B cell (primary cell): Measurements from ENCODE around the gene ZBTB11. TPM values are rescaled to one million over a fixed set of nuclear protein-coding genes. Genes with fewer than 3 reads are reported as not detected.

Source experiments
- ATAC-seq: fragments of 200-7000 bp; cut with Tn5 transposase; one replicate; pipeline ENCODE4 v1.10.0; 2021; ENCODE audit warnings: low read depth, mild to moderate bottlenecking, moderate number of reproducible peaks, moderate library complexity
- CTCF ChIA-PET: fragments of 350-600 bp; sonication (Branson Sonifier 250); formaldehyde crosslinking; loops from one replicate; lab custom pipeline; 2021; ENCODE audit warnings: antibody characterized with exemption, inconsistent platforms; lab: Charles Lee
- POLR2A ChIA-PET: fragments of 350-600 bp; sonication (Branson Sonifier 250); formaldehyde crosslinking; loops from one replicate; lab custom pipeline; 2021; ENCODE audit warnings: antibody characterized with exemption; lab: Charles Lee
- DNase-seq: peaks from one replicate; pipeline ENCODE4 v3.0.0; 2013
- H2AFZ ChIP-seq: 2 replicates; pipeline ENCODE4 v1.6.1; 2012; ENCODE audit warnings: mild to moderate bottlenecking, low read depth, low read length; ENCODE audit not compliant: insufficient read depth, poor library complexity, severe bottlenecking
- H3K27ac ChIP-seq, 2 donors: 1 replicate in 1 of 2; 2 replicates in 1 of 2; pipeline ENCODE4 v1.5.1; 2012 to 2013; ENCODE audit warnings: low read length in 2 of 2, mild to moderate bottlenecking in 2 of 2, moderate library complexity in 1 of 2
- H3K27me3 ChIP-seq, 4 experiments: fragments of 200-600 bp in 1 of 4; sonication (generic) in 1 of 4; replicated peaks in 1 of 4; 1 replicate in 2 of 4; 2 replicates in 2 of 4; pipeline versions ENCODE4 v1.6.1 to v1.7.0; 2013 to 2016; ENCODE audit warnings: low read length in 3 of 4, mild to moderate bottlenecking in 2 of 4, mixed read lengths in 1 of 4, moderate library complexity in 1 of 4; ENCODE audit not compliant: insufficient read depth in 4 of 4, control insufficient read depth in 3 of 4; ENCODE audit errors: control extremely low read depth in 1 of 4
- H3K36me3 ChIP-seq, 2 experiments: replicated peaks in 1 of 2; 1 replicate in 1 of 2; 2 replicates in 1 of 2; pipeline versions ENCODE4 v1.6.1 to v1.7.1; 2013; ENCODE audit warnings: low read length in 1 of 2; ENCODE audit not compliant: insufficient read depth in 2 of 2, control insufficient read depth in 1 of 2; ENCODE audit errors: control extremely low read depth in 1 of 2, extremely low read depth in 1 of 2
- H3K4me1 ChIP-seq, 2 donors: fragments of 200-600 bp in 1 of 2; sonication (generic) in 1 of 2; 1 replicate in 1 of 2; 2 replicates in 1 of 2; pipeline versions ENCODE4 v1.5.1 to v1.6.1; 2013 to 2017; ENCODE audit warnings: low read length in 2 of 2; ENCODE audit not compliant: control insufficient read depth in 2 of 2, insufficient read depth in 2 of 2
- H3K4me2 ChIP-seq: replicated peaks from 2 replicates; pipeline ENCODE3; 2012; ENCODE audit warnings: mild to moderate bottlenecking, low read depth, low read length; ENCODE audit not compliant: poor library complexity, severe bottlenecking
- H3K4me3 ChIP-seq, 5 experiments: fragments of 200-600 bp in 1 of 5; sonication (generic) in 1 of 5; 1 replicate in 3 of 5; 2 replicates in 2 of 5; pipeline versions ENCODE4 v1.5.1 to v1.7.0; 2011 to 2016; ENCODE audit warnings: low read length in 4 of 5, mild to moderate bottlenecking in 4 of 5, low read depth in 2 of 5, control low read depth in 1 of 5, moderate library complexity in 1 of 5; ENCODE audit not compliant: insufficient read depth in 1 of 5; ENCODE audit errors: control extremely low read depth in 1 of 5, extremely low read depth in 1 of 5
- H3K79me2 ChIP-seq: fragments of 200-600 bp; sonication (generic); one replicate; pipeline ENCODE4 v1.6.0; 2016; ENCODE audit warnings: low read length; ENCODE audit not compliant: control insufficient read depth, insufficient read depth
- H3K9ac ChIP-seq: fragments of 200-600 bp; sonication (generic); 2 replicates; pipeline ENCODE4 v1.6.1; 2017; ENCODE audit warnings: mild to moderate bottlenecking, low read length, moderate library complexity
- H3K9me3 ChIP-seq, 3 donors: one replicate each; pipeline versions ENCODE4 v1.6.1 to v1.7.1; 2013; ENCODE audit warnings: low read length in 2 of 3; ENCODE audit not compliant: control insufficient read depth in 2 of 3, insufficient read depth in 1 of 3; ENCODE audit errors: control extremely low read depth in 1 of 3
- H4K20me1 ChIP-seq: 2 replicates; pipeline ENCODE4 v1.6.0; 2012; ENCODE audit warnings: mild to moderate bottlenecking, low read length; ENCODE audit not compliant: insufficient read depth, control insufficient read depth, poor library complexity, severe bottlenecking
- H3K27ac Mint-ChIP-seq: one replicate; pipeline ENCODE4 v1.8.0; 2021; ENCODE audit warnings: mixed read lengths
- H3K27me3 Mint-ChIP-seq: one replicate; pipeline ENCODE4 v1.8.0; 2021; ENCODE audit warnings: mixed read lengths
- H3K4me1 Mint-ChIP-seq: one replicate; pipeline ENCODE4 v1.8.0; 2021; ENCODE audit warnings: mixed read lengths
- H3K4me3 Mint-ChIP-seq: one replicate; pipeline ENCODE4 v1.8.0; 2021; ENCODE audit warnings: mixed read lengths
- H3K9me3 Mint-ChIP-seq: one replicate; pipeline ENCODE4 v1.8.0; 2022; ENCODE audit warnings: mixed read lengths; ENCODE audit not compliant: insufficient read depth
- EZH2 ChIP-seq: IDR thresholded peaks from 2 replicates; pipeline ENCODE4 v1.6.1; 2012; ENCODE audit warnings: borderline replicate concordance, low read depth, mild to moderate bottlenecking, moderate library complexity, low read length; ENCODE audit not compliant: insufficient read depth, poor library complexity, severe bottlenecking
- WGBS: methylation state at CpG from one replicate; pipeline ENCODE4 v1.1.5; 2013; ENCODE audit warnings: missing lambda C conversion rate; ENCODE audit not compliant: insufficient coverage; 5-methylcytosine and 5-hydroxymethylcytosine counted together
- intact Hi-C: fragments of 100-400 bp; cut with micrococcal nuclease; formaldehyde crosslinking; loops from one replicate; pipeline ENCODE4 v1.10.0; 2022
- polyA plus RNA-seq: library from polyadenylated mRNA; depleted of rRNA; stranded (reverse); fragments of >200 nt; gene quantifications from 2 replicates; pipeline ENCODE4 v1.2.3, GENCODE V29; 2012
- total RNA-seq, 2 donors: library from RNA; stranded (reverse); fragments of 120-200 nt in 1 of 2; gene quantifications; 1 replicate in 1 of 2; 2 replicates in 1 of 2; pipeline versions ENCODE4 v1.2.3 to v1.2.4, GENCODE V29; 2013 to 2022
- TF ChIP-seq, protein P1 (sequence below): fragments of 200-600 bp; IDR thresholded peaks from one replicate; pipeline ENCODE4 v1.8.0; 2022; ENCODE audit warnings: antibody characterized with exemption, mild to moderate bottlenecking

Gene ZBTB11
- total and polyA plus RNA-seq, 2 donors (not counting 1 experiment from before 2014, with no cell fraction given), result 16.3 to 42.6 TPM

DNA sequence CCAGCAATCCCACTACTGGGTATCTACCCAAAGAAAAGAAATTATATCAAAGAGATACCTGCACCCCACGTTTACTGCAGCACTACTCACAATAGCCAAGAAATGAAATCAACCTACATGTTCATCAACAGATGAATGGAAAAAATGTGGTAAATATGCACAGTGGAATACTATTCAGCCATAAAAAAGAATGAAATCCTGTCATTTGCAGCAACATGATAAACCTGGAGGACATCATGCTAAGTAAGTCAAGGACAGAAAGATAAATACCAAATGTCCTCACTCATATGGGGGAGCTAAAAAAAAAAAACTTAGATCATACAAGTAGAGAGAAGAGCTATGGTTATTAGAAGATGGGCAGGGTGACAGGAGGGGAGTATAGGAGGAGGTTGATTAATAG, 9.1 kb downstream of the ZBTB11 start:
- Histone ChIP-seq H3K4me1 (no peaks in the 10 kb centered on the region), H3K4me3 (no peak overlapping the region), H4K20me1 (peaks cover 6% of the 10 kb centered on the region), H3K36me3 (peaks cover 27 to 66% of the 10 kb centered on the region in 2 experiments), H3K4me2 (no peak overlapping the region), H3K79me2 (peaks cover 52% of the 10 kb centered on the region), H3K27me3 (no peaks in the 10 kb centered on the region), H3K27ac (no peak overlapping the region), H3K9ac (no peak overlapping the region), H3K9me3 (no peaks in the 10 kb centered on the region), H2AFZ (no peak overlapping the region)
- ChIA-PET POLR2A (no interaction called here), CTCF (no interaction called here)
- ATAC-seq, result no peak
- intact Hi-C loops, result no loop called here
- TF ChIP-seq, protein P1, sequence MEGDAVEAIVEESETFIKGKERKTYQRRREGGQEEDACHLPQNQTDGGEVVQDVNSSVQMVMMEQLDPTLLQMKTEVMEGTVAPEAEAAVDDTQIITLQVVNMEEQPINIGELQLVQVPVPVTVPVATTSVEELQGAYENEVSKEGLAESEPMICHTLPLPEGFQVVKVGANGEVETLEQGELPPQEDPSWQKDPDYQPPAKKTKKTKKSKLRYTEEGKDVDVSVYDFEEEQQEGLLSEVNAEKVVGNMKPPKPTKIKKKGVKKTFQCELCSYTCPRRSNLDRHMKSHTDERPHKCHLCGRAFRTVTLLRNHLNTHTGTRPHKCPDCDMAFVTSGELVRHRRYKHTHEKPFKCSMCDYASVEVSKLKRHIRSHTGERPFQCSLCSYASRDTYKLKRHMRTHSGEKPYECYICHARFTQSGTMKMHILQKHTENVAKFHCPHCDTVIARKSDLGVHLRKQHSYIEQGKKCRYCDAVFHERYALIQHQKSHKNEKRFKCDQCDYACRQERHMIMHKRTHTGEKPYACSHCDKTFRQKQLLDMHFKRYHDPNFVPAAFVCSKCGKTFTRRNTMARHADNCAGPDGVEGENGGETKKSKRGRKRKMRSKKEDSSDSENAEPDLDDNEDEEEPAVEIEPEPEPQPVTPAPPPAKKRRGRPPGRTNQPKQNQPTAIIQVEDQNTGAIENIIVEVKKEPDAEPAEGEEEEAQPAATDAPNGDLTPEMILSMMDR, result no peak
- no peak for TF ChIP-seq EZH2
- no peak for DNase-seq
- no peaks in the 10 kb centered on the region for H3K9me3 Mint-ChIP-seq
- no peak overlapping the region for H3K4me3 Mint-ChIP-seq
- no peak overlapping the region for H3K27ac Mint-ChIP-seq
- peaks cover 6% of the 10 kb centered on the region for H3K4me1 Mint-ChIP-seq
- H3K27me3 Mint-ChIP-seq, result no peaks in the 10 kb centered on the region
- WGBS, result no CpG with 5 or more reads among the region's 1 CpG

DNA sequence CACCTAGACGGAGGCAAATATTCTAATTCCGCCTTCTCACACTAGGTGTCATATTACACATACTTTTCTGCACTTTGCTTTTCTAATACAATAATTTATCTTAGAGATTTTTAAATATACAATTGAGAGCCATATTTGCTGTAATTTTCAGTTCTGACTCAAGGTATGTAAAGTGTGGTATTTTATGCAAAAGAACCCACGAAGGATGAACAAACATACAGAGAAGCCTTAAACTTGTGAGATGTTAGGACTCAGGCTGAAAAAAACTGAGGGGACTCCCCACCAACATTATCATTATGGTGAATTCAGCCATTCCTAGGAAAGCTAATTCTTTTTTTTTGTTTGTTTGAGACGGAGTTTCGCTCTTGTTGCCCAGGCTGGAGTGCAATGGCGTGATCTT, 9.6 kb downstream of the ZBTB11 start:
- Mint-ChIP-seq H3K4me1 (peaks cover 1% of the 10 kb centered on the region), H3K4me3 (no peak overlapping the region), H3K27ac (no peak overlapping the region), H3K27me3 (no peaks in the 10 kb centered on the region), H3K9me3 (no peaks in the 10 kb centered on the region)
- no peak overlapping the region for H3K9ac ChIP-seq
- CTCF ChIA-PET, result no interaction called here
- intact Hi-C loops, result no loop called here
- ATAC-seq, result no peak
- WGBS, result no CpG with 5 or more reads among the region's 6 CpGs
- TF ChIP-seq, protein P1, result no peak
- no peak for TF ChIP-seq EZH2
- no peak overlapping the region for H2AFZ ChIP-seq
- no peak overlapping the region for H3K4me3 ChIP-seq
- H3K4me1 ChIP-seq, result no peaks in the 10 kb centered on the region
- no peaks in the 10 kb centered on the region for H3K9me3 ChIP-seq
- POLR2A ChIA-PET, result no interaction called here
- H3K36me3 ChIP-seq, result peaks cover 27 to 67% of the 10 kb centered on the region in 2 experiments
- H4K20me1 ChIP-seq, result peaks cover 6% of the 10 kb centered on the region
- H3K27me3 ChIP-seq, result no peaks in the 10 kb centered on the region
- H3K79me2 ChIP-seq, result peaks cover 46% of the 10 kb centered on the region
- DNase-seq, result no peak
- H3K4me2 ChIP-seq, result no peak overlapping the region
- H3K27ac ChIP-seq, result no peak overlapping the region
